Neuronal stem cell (in vitro differentiated cells): ENCODE results near the gene TEX38.

ENCODE experiments used
- DNase-seq: peaks from one replicate; pipeline ENCODE4 v3.0.0-alpha.2; 2013; ENCODE audit warnings: low spot score
- H2AFZ ChIP-seq: one replicate; pipeline ENCODE4 v1.6.1; 2013; ENCODE audit warnings: mild to moderate bottlenecking, low read length, inconsistent platforms
- H2AK5ac ChIP-seq: 2 replicates; pipeline ENCODE4 v1.6.1; 2013; ENCODE audit warnings: low read depth, mild to moderate bottlenecking, inconsistent platforms, low read length, moderate library complexity, mixed read lengths
- H2BK120ac ChIP-seq: 2 replicates; pipeline ENCODE4 v1.6.1; 2013; ENCODE audit warnings: low read depth, mild to moderate bottlenecking, inconsistent platforms, low read length, moderate library complexity, mixed read lengths
- H2BK12ac ChIP-seq: one replicate; pipeline ENCODE4 v1.6.1; 2013; ENCODE audit warnings: low read length, inconsistent platforms
- H2BK15ac ChIP-seq: 2 replicates; pipeline ENCODE4 v1.6.1; 2013; ENCODE audit warnings: mild to moderate bottlenecking, low read length, inconsistent platforms, mixed read lengths
- H2BK5ac ChIP-seq: one replicate; pipeline ENCODE4 v1.6.1; 2013; ENCODE audit warnings: inconsistent platforms, mild to moderate bottlenecking, low read length, moderate library complexity
- H3K14ac ChIP-seq: one replicate; pipeline ENCODE4 v1.6.1; 2013; ENCODE audit warnings: low read length, inconsistent platforms
- H3K18ac ChIP-seq: 2 replicates; pipeline ENCODE4 v1.6.1; 2013; ENCODE audit warnings: low read length, inconsistent platforms
- H3K23ac ChIP-seq: 2 replicates; pipeline ENCODE4 v1.6.1; 2013; ENCODE audit warnings: low read depth, mild to moderate bottlenecking, mixed read lengths, low read length, inconsistent platforms; ENCODE audit not compliant: poor library complexity
- H3K27ac ChIP-seq: replicated peaks from 3 replicates; pipeline ENCODE4 v1.5.1; 2013; ENCODE audit warnings: low read length, inconsistent platforms
- H3K27me3 ChIP-seq, 3 experiments: 2 replicates each; pipeline ENCODE4 v1.6.1; 2013; ENCODE audit warnings: low read length in 3 of 3, mild to moderate bottlenecking in 2 of 3, inconsistent platforms in 1 of 3, low read depth in 1 of 3, mixed read lengths in 1 of 3, moderate library complexity in 1 of 3; ENCODE audit not compliant: control insufficient read depth in 3 of 3, insufficient read depth in 3 of 3
- H3K36me3 ChIP-seq, 2 donors: replicated peaks in 1 of 2; 2 replicates each; pipeline ENCODE4 v1.6.1; 2013; ENCODE audit warnings: low read length in 2 of 2; ENCODE audit not compliant: control insufficient read depth in 2 of 2, insufficient read depth in 2 of 2
- H3K4ac ChIP-seq: 2 replicates; pipeline ENCODE4 v1.6.1; 2013; ENCODE audit warnings: inconsistent platforms, mild to moderate bottlenecking, low read length, moderate library complexity
- H3K4me1 ChIP-seq, 2 donors: 1 replicate in 1 of 2; 2 replicates in 1 of 2; pipeline ENCODE4 v1.6.1; 2013; ENCODE audit warnings: low read length in 2 of 2, low read depth in 1 of 2; ENCODE audit not compliant: control insufficient read depth in 2 of 2, insufficient read depth in 1 of 2
- H3K4me2 ChIP-seq: one replicate; pipeline ENCODE4 v1.6.1; 2013; ENCODE audit warnings: mild to moderate bottlenecking, low read length, inconsistent platforms; ENCODE audit not compliant: insufficient read depth, poor library complexity, severe bottlenecking
- H3K4me3 ChIP-seq, 2 donors: 2 replicates each; pipeline ENCODE4 v1.5.1; 2013; ENCODE audit warnings: low read length in 2 of 2, mild to moderate bottlenecking in 2 of 2, inconsistent platforms in 1 of 2, moderate library complexity in 1 of 2
- H3K79me1 ChIP-seq: one replicate; pipeline ENCODE4 v1.6.1; 2013; ENCODE audit warnings: low read depth, mild to moderate bottlenecking, inconsistent platforms, low read length, moderate library complexity
- H3K9ac ChIP-seq: one replicate; pipeline ENCODE4 v1.6.1; 2013; ENCODE audit warnings: mild to moderate bottlenecking, low read depth, low read length, inconsistent platforms; ENCODE audit not compliant: poor library complexity
- H3K9me3 ChIP-seq, 2 donors: replicated peaks in 1 of 2; 2 replicates each; pipeline versions ENCODE3 to v1.6.1; 2013; ENCODE audit warnings: low read length in 2 of 2, mild to moderate bottlenecking in 2 of 2, inconsistent platforms in 1 of 2, low read depth in 1 of 2, mixed read lengths in 1 of 2, moderate library complexity in 1 of 2; ENCODE audit not compliant: control insufficient read depth in 2 of 2, insufficient read depth in 1 of 2
- H4K8ac ChIP-seq: one replicate; pipeline ENCODE4 v1.6.1; 2013; ENCODE audit warnings: low read depth, mild to moderate bottlenecking, inconsistent platforms, low read length, moderate library complexity
- H4K91ac ChIP-seq: one replicate; pipeline ENCODE4 v1.6.1; 2013; ENCODE audit warnings: low read length, low read depth, mild to moderate bottlenecking, inconsistent platforms; ENCODE audit not compliant: poor library complexity
- WGBS, 2 donors: extraction: QIAGEN DNeasy Blood & Tissue Kit; methylation state at CpG; one replicate each; pipeline ENCODE4 v1.1.7; 2013; ENCODE audit warnings: missing lambda C conversion rate in 2 of 2, mixed read lengths in 1 of 2; ENCODE audit not compliant: insufficient read length in 2 of 2, insufficient replicate concordance in 1 of 2; ENCODE audit errors: extremely low coverage in 2 of 2; 5-methylcytosine and 5-hydroxymethylcytosine counted together

The TEX38 gene

GRCh38 chr1:46689897-46690296 is 18.2 kb downstream of the TEX38 start:
- Histone ChIP-seq H2BK15ac (no peak overlapping the region), H4K8ac (no peak overlapping the region), H3K9me3 (no peaks in the 10 kb centered on the region), H2AFZ (no peak overlapping the region), H3K4me2 (no peak overlapping the region), H2BK12ac (no peak overlapping the region), H2AK5ac (no peak overlapping the region), H3K4me1 (no peaks in the 10 kb centered on the region), H3K14ac (no peak overlapping the region), H3K9ac (no peak overlapping the region), H3K23ac (no peak overlapping the region), H3K79me1 (no peaks in the 10 kb centered on the region), H3K36me3 (peaks cover 19 to 88% of the 10 kb centered on the region in 2 donors), H3K18ac (no peak overlapping the region), H3K4me3 (no peak overlapping the region), H2BK120ac (no peak overlapping the region), H3K4ac (no peak overlapping the region), H3K27ac (no peak overlapping the region), H3K27me3 (no peaks in the 10 kb centered on the region), H2BK5ac (no peak overlapping the region), H4K91ac (no peak overlapping the region)
- WGBS, 2 donors: no CpG with 5 or more reads among the region's 1 CpG
- no peak for DNase-seq

- Histone ChIP-seq H3K4ac (no peak overlapping the region), H3K4me1 (no peaks in the 10 kb centered on the region), H2BK5ac (no peak overlapping the region), H3K27me3 (no peaks in the 10 kb centered on the region), H2AFZ (no peak overlapping the region), H3K9ac (no peak overlapping the region), H3K18ac (no peak overlapping the region), H2BK15ac (no peak overlapping the region), H3K4me3 (no peak overlapping the region), H4K91ac (no peak overlapping the region), H4K8ac (no peak overlapping the region), H2BK12ac (no peak overlapping the region), H2BK120ac (no peak overlapping the region), H3K36me3 (peaks cover 22 to 87% of the 10 kb centered on the region in 2 donors), H3K27ac (no peak overlapping the region), H3K14ac (no peak overlapping the region), H2AK5ac (no peak overlapping the region), H3K4me2 (no peak overlapping the region), H3K9me3 (no peaks in the 10 kb centered on the region), H3K23ac (no peak overlapping the region), H3K79me1 (no peaks in the 10 kb centered on the region)
- DNase-seq: no peak
- no CpG with 5 or more reads among the region's 2 CpGs for WGBS, 2 donors
These were observed 19.3 kb downstream of the TEX38 start for GRCh38 chr1:46690931-46691421.

GRCh38 chr1:46691997-46692790 is 20.5 kb downstream of the TEX38 start:
- no peak overlapping the region for H2BK5ac ChIP-seq
- H3K4me1 ChIP-seq: no peaks in the 10 kb centered on the region
- H3K9ac ChIP-seq: no peak overlapping the region
- no peak overlapping the region for H3K4me2 ChIP-seq
- H3K27me3 ChIP-seq: no peaks in the 10 kb centered on the region
- H4K91ac ChIP-seq: no peak overlapping the region
- H2AFZ ChIP-seq: no peak overlapping the region
- H2AK5ac ChIP-seq: no peak overlapping the region
- no peak for DNase-seq
- no peak overlapping the region for H3K18ac ChIP-seq
- H2BK12ac ChIP-seq: no peak overlapping the region
- no peak overlapping the region for H3K4ac ChIP-seq
- H2BK120ac ChIP-seq: no peak overlapping the region
- H3K9me3 ChIP-seq: no peaks in the 10 kb centered on the region
- H3K4me3 ChIP-seq: no peak overlapping the region
- no peaks in the 10 kb centered on the region for H3K79me1 ChIP-seq
- no CpG with 5 or more reads among the region's 6 CpGs for WGBS, 2 donors
- H3K23ac ChIP-seq: no peak overlapping the region
- no peak overlapping the region for H2BK15ac ChIP-seq
- H4K8ac ChIP-seq: no peak overlapping the region
- peaks cover 22 to 87% of the 10 kb centered on the region in 2 donors for H3K36me3 ChIP-seq
- H3K27ac ChIP-seq: no peak overlapping the region
- no peak overlapping the region for H3K14ac ChIP-seq

GRCh38 chr1:46692811-46693770 is 21.4 kb downstream of the TEX38 start:
- no peak overlapping the region for H2BK5ac ChIP-seq
- H3K9me3 ChIP-seq: no peaks in the 10 kb centered on the region
- no peak overlapping the region for H3K18ac ChIP-seq
- H2BK120ac ChIP-seq: no peak overlapping the region
- no CpG with 5 or more reads among the region's 3 CpGs for WGBS, 2 donors
- peaks cover 16 to 84% of the 10 kb centered on the region in 2 donors for H3K36me3 ChIP-seq
- no peak overlapping the region for H3K4ac ChIP-seq
- H2AFZ ChIP-seq: no peak overlapping the region
- H3K9ac ChIP-seq: no peak overlapping the region
- no peak overlapping the region for H4K91ac ChIP-seq
- H3K14ac ChIP-seq: no peak overlapping the region
- H3K27me3 ChIP-seq: no peaks in the 10 kb centered on the region
- DNase-seq: no peak
- no peaks in the 10 kb centered on the region for H3K4me1 ChIP-seq
- no peak overlapping the region for H3K4me3 ChIP-seq
- no peaks in the 10 kb centered on the region for H3K79me1 ChIP-seq
- H2BK12ac ChIP-seq: no peak overlapping the region
- no peak overlapping the region for H3K4me2 ChIP-seq
- no peak overlapping the region for H2BK15ac ChIP-seq
- H4K8ac ChIP-seq: no peak overlapping the region
- H3K27ac ChIP-seq: no peak overlapping the region
- no peak overlapping the region for H3K23ac ChIP-seq
- no peak overlapping the region for H2AK5ac ChIP-seq
